Panc1 (cell line): ENCODE data around the gene PRR19.
"Not testable (repeated sequence)": the region's sequence is repeated elsewhere in the genome, so short reads cannot be mapped to it uniquely, and the experiment has no call there.

Source experiments
- CTCF ChIP-seq: fragments of 450-650 bp; IDR thresholded peaks from 2 replicates; pipeline ENCODE4 v1.5.1; 2017; ENCODE audit warnings: mild to moderate bottlenecking
- POLR2AphosphoS5 ChIP-seq: IDR thresholded peaks from 2 replicates; pipeline ENCODE4 v1.6.1; 2012; ENCODE audit warnings: mild to moderate bottlenecking, low read depth, low read length, moderate library complexity
- REST ChIP-seq, 2 experiments: IDR thresholded peaks; 2 replicates each; pipeline ENCODE4 v1.6.1; 2011 to 2012; ENCODE audit warnings: low read depth in 2 of 2, control low read depth in 1 of 2, low read length in 1 of 2, mild to moderate bottlenecking in 1 of 2, moderate library complexity in 1 of 2; ENCODE audit not compliant: insufficient read depth in 1 of 2
- SIN3A ChIP-seq: IDR thresholded peaks from 2 replicates; pipeline ENCODE4 v1.6.1; 2012; ENCODE audit warnings: low read depth, mild to moderate bottlenecking, low read length, moderate library complexity, borderline replicate concordance; ENCODE audit not compliant: insufficient read depth
- TCF7L2 ChIP-seq: IDR thresholded peaks from 2 replicates; pipeline ENCODE4 v1.6.1; 2011; ENCODE audit warnings: mild to moderate bottlenecking, low read depth, low read length, inconsistent platforms

- TF ChIP-seq CTCF; POLR2AphosphoS5; REST (IDR thresholded peaks at IDR 0.05; ENCODE audit: insufficient read depth in 1 of 2, low read depth in 2 of 2, low read length in 1 of 2); SIN3A; TCF7L2: not testable (repeated sequence)
Measured at GRCh38 chr19:42257842-42258241, 44.1 kb upstream of the PRR19 start.
